Ovary (tissue), 3 donors: ENCODE results near the gene TRAPPC3.

Experiments used
- CTCF ChIP-seq, 3 donors: fragments of 450-650 bp in 2 of 3; fragments of 200-600 bp in 1 of 3; IDR thresholded peaks; one replicate each; pipeline versions ENCODE4 v1.5.1 to v1.8.0; 2016 to 2022; ENCODE audit warnings: antibody characterized with exemption in 3 of 3, mild to moderate bottlenecking in 1 of 3
- EP300 ChIP-seq: sonication (generic); formaldehyde crosslinking; IDR thresholded peaks from one replicate; pipeline ENCODE4 v1.6.1; 2017; ENCODE audit warnings: antibody characterized with exemption
- donor health status: DM: no; HTN: no; CAD: no.

DNA sequence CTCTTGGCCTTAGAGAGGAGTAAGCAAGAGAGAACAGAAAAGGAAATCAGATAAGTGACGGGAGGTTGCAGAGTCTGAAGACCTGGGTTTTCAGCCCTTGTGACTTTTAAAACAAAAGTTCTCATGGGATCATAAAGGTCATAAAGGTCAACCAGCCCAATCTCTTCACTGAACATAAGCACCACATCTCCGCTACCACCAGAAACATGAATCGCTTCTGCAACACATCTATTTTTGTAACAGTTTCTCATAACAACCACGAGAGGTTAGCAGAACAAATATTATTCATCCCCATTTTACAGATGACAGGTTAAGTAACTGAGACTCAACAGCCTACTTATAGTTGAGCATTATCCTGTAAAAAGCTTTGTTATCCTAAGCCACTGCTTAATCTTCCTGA lies 5.9 kb downstream of the TRAPPC3 start:
- TF ChIP-seq CTCF (IDR thresholded peaks at IDR 0.05) (no peak), EP300 (no peak)
